ENCODE measurements around the gene GPSM1.

Gene GPSM1

GRCh38 chr9:136366826-136367225 lies 39.5 kb downstream of the GPSM1 start:
- TF ChIP-seq RAD21 (IDR thresholded peaks at IDR 0.05; ENCODE audit: low read depth), result no peak
- no peak for TF ChIP-seq EP300 (IDR thresholded peaks at IDR 0.05; ENCODE audit: borderline replicate concordance)
- no peak for TF ChIP-seq MAX (IDR thresholded peaks at IDR 0.05)
- no peak for TF ChIP-seq YY1 (IDR thresholded peaks at IDR 0.05; ENCODE audit: low read depth)
- no peak for TF ChIP-seq TAF1 (IDR thresholded peaks at IDR 0.05; ENCODE audit: low read depth)
- no peak for TF ChIP-seq TCF12 (IDR thresholded peaks at IDR 0.05; ENCODE audit: low read depth)
- TF ChIP-seq REST (IDR thresholded peaks at IDR 0.05; ENCODE audit: low read depth), result no peak

- TF ChIP-seq MAX (IDR thresholded peaks at IDR 0.05) (no peak), CREB1 (IDR thresholded peaks at IDR 0.05; ENCODE audit: low read depth) (no peak), RAD21 (IDR thresholded peaks at IDR 0.05; ENCODE audit: low read depth) (no peak), TAF1 (IDR thresholded peaks at IDR 0.05; ENCODE audit: low read depth) (no peak), USF1 (IDR thresholded peaks at IDR 0.05) (no peak), FOXM1 (IDR thresholded peaks at IDR 0.05; ENCODE audit: borderline replicate concordance, low read depth) (no peak), EP300 (IDR thresholded peaks at IDR 0.05; ENCODE audit: borderline replicate concordance) (no peak), TCF12 (IDR thresholded peaks at IDR 0.05; ENCODE audit: low read depth) (no peak), CEBPB (IDR thresholded peaks at IDR 0.05) (no peak), NFIC (IDR thresholded peaks at IDR 0.05) (no peak), EGR1 (IDR thresholded peaks at IDR 0.05) (no peak), TEAD4 (IDR thresholded peaks at IDR 0.05) (no peak), YY1 (IDR thresholded peaks at IDR 0.05; ENCODE audit: low read depth) (no peak), REST (IDR thresholded peaks at IDR 0.05; ENCODE audit: low read depth) (no peak)
These were observed 40.2 kb downstream of the GPSM1 start for GRCh38 chr9:136367296-136368145.

GRCh38 chr9:136368190-136368589 lies 40.9 kb downstream of the GPSM1 start:
- TF ChIP-seq TEAD4 (IDR thresholded peaks at IDR 0.05) (no peak), EP300 (IDR thresholded peaks at IDR 0.05; ENCODE audit: borderline replicate concordance) (no peak), MAX (IDR thresholded peaks at IDR 0.05) (no peak), RAD21 (IDR thresholded peaks at IDR 0.05; ENCODE audit: low read depth) (no peak), TCF12 (IDR thresholded peaks at IDR 0.05; ENCODE audit: low read depth) (no peak), EGR1 (IDR thresholded peaks at IDR 0.05) (no peak), YY1 (IDR thresholded peaks at IDR 0.05; ENCODE audit: low read depth) (no peak), FOXM1 (IDR thresholded peaks at IDR 0.05; ENCODE audit: borderline replicate concordance, low read depth) (no peak), CREB1 (IDR thresholded peaks at IDR 0.05; ENCODE audit: low read depth) (no peak), REST (IDR thresholded peaks at IDR 0.05; ENCODE audit: low read depth) (no peak), USF1 (IDR thresholded peaks at IDR 0.05) (no peak), CEBPB (IDR thresholded peaks at IDR 0.05) (no peak), TAF1 (IDR thresholded peaks at IDR 0.05; ENCODE audit: low read depth) (no peak), NFIC (IDR thresholded peaks at IDR 0.05) (no peak), ZBTB7A (IDR thresholded peaks at IDR 0.05; ENCODE audit: low read depth) (no peak)

GRCh38 chr9:136370037-136370436 lies 42.7 kb downstream of the GPSM1 start:
- no peak for TF ChIP-seq EGR1 (IDR thresholded peaks at IDR 0.05)
- no peak for TF ChIP-seq RAD21 (IDR thresholded peaks at IDR 0.05; ENCODE audit: low read depth)
- TF ChIP-seq EP300 (IDR thresholded peaks at IDR 0.05; ENCODE audit: borderline replicate concordance), result no peak
- no peak for TF ChIP-seq MAX (IDR thresholded peaks at IDR 0.05)
- no peak for TF ChIP-seq REST (IDR thresholded peaks at IDR 0.05; ENCODE audit: low read depth)
- no peak for TF ChIP-seq FOXM1 (IDR thresholded peaks at IDR 0.05; ENCODE audit: borderline replicate concordance, low read depth)
- TF ChIP-seq USF1 (IDR thresholded peaks at IDR 0.05), result no peak
- no peak for TF ChIP-seq YY1 (IDR thresholded peaks at IDR 0.05; ENCODE audit: low read depth)
- no peak for TF ChIP-seq ZBTB7A (IDR thresholded peaks at IDR 0.05; ENCODE audit: low read depth)
- no peak for TF ChIP-seq TCF12 (IDR thresholded peaks at IDR 0.05; ENCODE audit: low read depth)
- no peak for TF ChIP-seq TAF1 (IDR thresholded peaks at IDR 0.05; ENCODE audit: low read depth)
- no peak for TF ChIP-seq NFIC (IDR thresholded peaks at IDR 0.05)
